ENCODE measurements around the gene FECH.

Gene FECH

GRCh38 chr18:57586251-57587049, at the start of gene FECH (continued):
- no peak for TF ChIP-seq ZNF112 (tag by site-specific recombination; IDR thresholded peaks at IDR 0.05)
- TF ChIP-seq GLIS1 (tag by site-specific recombination; IDR thresholded peaks at IDR 0.05) = no peak
- no peak for TF ChIP-seq ZFP69B (tag by site-specific recombination; IDR thresholded peaks at IDR 0.05)
- TF ChIP-seq KLF1 (tag by site-specific recombination; IDR thresholded peaks at IDR 0.05) = no peak
- no peak for TF ChIP-seq ZNF248 (tag by site-specific recombination; IDR thresholded peaks at IDR 0.05)
- TF ChIP-seq PRDM1 (tag by site-specific recombination; IDR thresholded peaks at IDR 0.05) = no peak
- no peak for TF ChIP-seq ZNF548 (tag by site-specific recombination; IDR thresholded peaks at IDR 0.05)
- no peak for TF ChIP-seq ZNF76 (tag by site-specific recombination; IDR thresholded peaks at IDR 0.05; ENCODE audit: borderline replicate concordance, low read depth)
- TF ChIP-seq FEZF1 (tag by site-specific recombination; IDR thresholded peaks at IDR 0.05) = no peak
- TF ChIP-seq SALL2 (tag by site-specific recombination; IDR thresholded peaks at IDR 0.05; ENCODE audit: borderline replicate concordance) = no peak
- TF ChIP-seq ZBTB8A (tag by site-specific recombination; IDR thresholded peaks at IDR 0.05) = peak; percentile 90
- TF ChIP-seq ZNF610 (tag by site-specific recombination; IDR thresholded peaks at IDR 0.05; ENCODE audit: borderline replicate concordance) = 0 out of 2 replicates have a peak, but pooled peaks have one; percentile 28
- TF ChIP-seq ZEB2 (tag by site-specific recombination; IDR thresholded peaks at IDR 0.05) = no peak
- TF ChIP-seq ZNF16 (tag by site-specific recombination; IDR thresholded peaks at IDR 0.05; ENCODE audit: low read depth) = no peak
- TF ChIP-seq ZNF324 (tag by site-specific recombination; IDR thresholded peaks at IDR 0.05) = no peak
- no peak for TF ChIP-seq MYNN (tag by site-specific recombination; IDR thresholded peaks at IDR 0.05; ENCODE audit: borderline replicate concordance)
- TF ChIP-seq ZNF449 (tag by site-specific recombination; IDR thresholded peaks at IDR 0.05) = no peak
- no peak for TF ChIP-seq GFI1B (tag by site-specific recombination; IDR thresholded peaks at IDR 0.05)
- TF ChIP-seq BCL11A (tag by site-specific recombination; IDR thresholded peaks at IDR 0.05; ENCODE audit: low read depth) = no peak
- no peak for TF ChIP-seq ZBTB49 (tag by site-specific recombination; IDR thresholded peaks at IDR 0.05; ENCODE audit: low read depth)
- no peak for TF ChIP-seq ZNF837 (tag by site-specific recombination; IDR thresholded peaks at IDR 0.05)
- TF ChIP-seq ZNF274 (IDR thresholded peaks at IDR 0.05; ENCODE audit: low read length) = no peak
- TF ChIP-seq ZNF274 (tag by site-specific recombination; IDR thresholded peaks at IDR 0.05; ENCODE audit: borderline replicate concordance) = no peak
- no peak for TF ChIP-seq ZNF37A (tag by site-specific recombination; IDR thresholded peaks at IDR 0.05)
- TF ChIP-seq ZNF426 (tag by site-specific recombination; IDR thresholded peaks at IDR 0.05) = no peak
- TF ChIP-seq OVOL3 (tag by site-specific recombination; IDR thresholded peaks at IDR 0.05) = no peak
- TF ChIP-seq, protein P1, sequence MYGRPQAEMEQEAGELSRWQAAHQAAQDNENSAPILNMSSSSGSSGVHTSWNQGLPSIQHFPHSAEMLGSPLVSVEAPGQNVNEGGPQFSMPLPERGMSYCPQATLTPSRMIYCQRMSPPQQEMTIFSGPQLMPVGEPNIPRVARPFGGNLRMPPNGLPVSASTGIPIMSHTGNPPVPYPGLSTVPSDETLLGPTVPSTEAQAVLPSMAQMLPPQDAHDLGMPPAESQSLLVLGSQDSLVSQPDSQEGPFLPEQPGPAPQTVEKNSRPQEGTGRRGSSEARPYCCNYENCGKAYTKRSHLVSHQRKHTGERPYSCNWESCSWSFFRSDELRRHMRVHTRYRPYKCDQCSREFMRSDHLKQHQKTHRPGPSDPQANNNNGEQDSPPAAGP (tag by site-specific recombination; IDR thresholded peaks at IDR 0.05) = no peak
- no peak for TF ChIP-seq ZNF132 (tag by site-specific recombination; IDR thresholded peaks at IDR 0.05; ENCODE audit: borderline replicate concordance)
- no peak for TF ChIP-seq ZNF391 (tag by site-specific recombination; IDR thresholded peaks at IDR 0.05; ENCODE audit: borderline replicate concordance, low read depth)
- no peak for TF ChIP-seq ZFP37 (tag by site-specific recombination; IDR thresholded peaks at IDR 0.05)
- no peak for TF ChIP-seq ZNF416 (tag by site-specific recombination; IDR thresholded peaks at IDR 0.05)
- TF ChIP-seq HOXA7 (CRISPR knock-in tag; IDR thresholded peaks at IDR 0.05; ENCODE audit: borderline replicate concordance) = no peak
- peak; percentile 64; the same call in 1 of the 2 replicates for TF ChIP-seq ZBTB17 (tag by site-specific recombination; IDR thresholded peaks at IDR 0.05)
- no peak for TF ChIP-seq ZNF473 (tag by site-specific recombination; IDR thresholded peaks at IDR 0.05)
- no peak for TF ChIP-seq HOXD13 (CRISPR knock-in tag; IDR thresholded peaks at IDR 0.05; ENCODE audit: borderline replicate concordance)
- TF ChIP-seq SP3 (tag by site-specific recombination; IDR thresholded peaks at IDR 0.05) = peak; percentile 33; the same call in 1 of the 2 replicates
- TF ChIP-seq RBAK (tag by site-specific recombination; IDR thresholded peaks at IDR 0.05) = no peak
